HG03565 (cell line): ENCODE measurements around the gene ISL1.

ENCODE experiments used
- ATAC-seq: cut with Tn5 transposase; IDR thresholded peaks from one replicate; pipeline ENCODE4 v1.9.1; 2021; ENCODE audit warnings: mild to moderate bottlenecking, moderate library complexity; ENCODE audit not compliant: unreplicated experiment

Gene ISL1

DNA sequence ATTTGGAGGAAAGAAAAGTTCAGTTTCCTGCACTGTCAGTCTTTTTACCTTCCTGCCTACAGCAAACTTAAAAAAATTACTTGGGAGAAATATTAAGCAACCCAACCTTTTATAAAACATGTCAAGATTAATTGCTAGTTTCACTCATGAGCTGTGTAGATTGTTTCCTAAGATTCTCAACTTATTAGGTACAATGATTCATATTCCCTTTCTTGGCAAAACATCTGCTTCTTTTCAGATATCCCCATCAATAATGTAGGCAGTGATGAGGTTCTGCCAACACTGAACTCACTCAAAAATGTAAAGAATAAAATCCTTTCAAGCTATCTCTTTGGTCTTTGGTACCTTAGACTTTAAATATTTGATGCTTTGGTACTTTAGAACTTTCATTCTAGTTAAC is 56.0 kb downstream of the ISL1 start:
- no peak for ATAC-seq
